Psoas muscle (tissue), 8 donors: ENCODE measurements around the gene GDF11. TPM values are rescaled to one million over a fixed set of nuclear protein-coding genes. Genes with fewer than 3 reads are reported as not detected.

Experiments
- ATAC-seq, 4 donors: fragments of 200-7000 bp; cut with Tn5 transposase; one replicate each; pipeline ENCODE4 v1.9.1; 2020; ENCODE audit warnings: moderate library complexity in 3 of 4, mild to moderate bottlenecking in 2 of 4
- DNase-seq, 2 donors: peaks; one replicate each; pipeline ENCODE4 v3.0.0-alpha.2; 2020
- H3K27ac ChIP-seq: fragments of 200-600 bp; one replicate; pipeline ENCODE4 v1.8.0; 2022
- H3K27me3 ChIP-seq, 3 donors: fragments of 200-600 bp in 1 of 3; one replicate each; pipeline versions ENCODE4 v1.6.1 to v1.8.0; 2013 to 2022; ENCODE audit warnings: low read length in 2 of 3, mild to moderate bottlenecking in 2 of 3, moderate library complexity in 1 of 3; ENCODE audit not compliant: insufficient read depth in 3 of 3
- H3K36me3 ChIP-seq, 2 donors: fragments of 200-600 bp in 1 of 2; one replicate each; pipeline versions ENCODE4 v1.6.1 to v1.8.0; 2013 to 2022; ENCODE audit warnings: low read depth in 1 of 2, mild to moderate bottlenecking in 1 of 2, moderate library complexity in 1 of 2; ENCODE audit not compliant: insufficient read depth in 1 of 2
- H3K4me1 ChIP-seq: fragments of 200-600 bp; one replicate; pipeline ENCODE4 v1.8.0; 2022
- H3K4me3 ChIP-seq: fragments of 200-600 bp; one replicate; pipeline ENCODE4 v1.8.0; 2022; ENCODE audit warnings: mild to moderate bottlenecking
- H3K9me3 ChIP-seq: fragments of 200-600 bp; one replicate; pipeline ENCODE4 v1.8.0; 2022
- CTCF ChIP-seq: fragments of 200-600 bp; IDR thresholded peaks from one replicate; pipeline ENCODE4 v1.8.0; 2022; ENCODE audit warnings: antibody characterized with exemption
- whole genome bisulfite sequencing, 3 donors: extraction: QIAGEN DNeasy Blood & Tissue Kit; methylation state at CpG; one replicate each; pipeline versions ENCODE4 v1.1.6 to v1.1.7; 2013; 5-methylcytosine and 5-hydroxymethylcytosine counted together
- intact Hi-C, 2 donors: fragments of 100-400 bp; cut with DNase I; formaldehyde crosslinking; loops; one replicate each; pipeline versions ENCODE4 v1.11.0 to v1.14.2; 2022
- polyA plus RNA-seq, 3 donors: library from polyadenylated mRNA; stranded (reverse); fragments of 200-250 nt; gene quantifications; one replicate each; pipeline ENCODE4 v1.2.3, GENCODE V29; 2013
- total RNA-seq, 4 donors: library from RNA; stranded (reverse); fragmentation: NEBNext Ultra II Directional in 2 of 4; extraction: Animal tissue kit (Norgen Biotek cat#: 25700) in 2 of 4; gene quantifications; one replicate each; pipeline versions ENCODE4 v1.2.1 to v1.2.4, GENCODE V29; 2021 to 2023
- donor health status: healthy with polysubstance abuse.
- donor health status: DM: no; HTN: no; CAD: no; lungs with moderate emphysema.
- donor health status: Bipolar disorder and iron deficiency.
- donor health status: healthy.
- donor health status: DM: yes; HTN: yes; CAD: no.
- donor health status: DM: no; HTN: no; CAD: no.
- donor health status: DM: no; HTN: no; CAD: no.
- donor health status: DM: yes; HTN: yes; CAD: no.

Gene GDF11
- total and polyA plus RNA-seq, 7 donors: 0.34 to 4.8 (median 1.4) TPM

DNA sequence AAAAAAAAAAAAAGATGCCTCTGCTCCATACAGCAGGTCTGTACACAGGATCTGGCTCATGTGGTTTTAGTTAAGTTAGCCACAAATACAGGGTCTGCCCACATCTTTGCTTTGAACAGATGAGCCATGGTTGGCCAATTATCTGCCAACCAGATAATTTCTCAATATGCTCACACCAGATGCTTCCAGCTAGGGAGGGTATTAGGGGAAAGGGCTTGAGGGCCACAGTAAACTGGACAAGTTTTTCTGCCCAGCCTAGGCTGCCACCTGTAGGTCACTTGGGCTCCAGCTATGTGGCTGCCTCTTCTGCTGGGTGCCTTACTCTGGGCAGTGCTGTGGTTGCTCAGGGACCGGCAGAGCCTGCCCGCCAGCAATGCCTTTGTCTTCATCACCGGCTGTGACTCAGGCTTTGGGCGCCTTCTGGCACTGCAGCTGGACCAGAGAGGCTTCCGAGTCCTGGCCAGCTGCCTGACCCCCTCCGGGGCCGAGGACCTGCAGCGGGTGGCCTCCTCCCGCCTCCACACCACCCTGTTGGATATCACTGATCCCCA lies 22.0 kb upstream of the GDF11 start:
- TF ChIP-seq CTCF: peak; percentile 78
- peak; percentile 90 to 96 for DNase-seq
- peak overlapping the region; percentile 92 for H3K27ac ChIP-seq
- no peaks in the 10 kb centered on the region for H3K27me3 ChIP-seq
- 7 to 21% (median 8%) methylated on average over 9 of the region's 9 CpGs for WGBS, 3 donors
- intact Hi-C loops: loop anchor here in 1 of 2 donors (1.0 to 2.0 kb wide), 2 partner anchors 16 to 40 kb away; a partner anchor contains a TSS
- peaks cover 6 to 34% of the 10 kb centered on the region in 2 donors for H3K36me3 ChIP-seq
- peaks cover 89% of the 10 kb centered on the region for H3K4me1 ChIP-seq
- peak overlapping the region; percentile 52 for H3K4me3 ChIP-seq
- H3K9me3 ChIP-seq: no peaks in the 10 kb centered on the region
- peak; percentile 71 to 75 (median 72) for ATAC-seq

GRCh38 chr12:55721601-55722213 lies 21.2 kb upstream of the GDF11 start:
- H3K27me3 ChIP-seq: no peaks in the 10 kb centered on the region
- intact Hi-C loops: loop anchor here in 1 of 2 donors (2.0 kb wide), 1 partner anchor 17 kb away; no protein-coding TSS in a partner anchor
- H3K9me3 ChIP-seq: no peaks in the 10 kb centered on the region
- H3K36me3 ChIP-seq: peaks cover 7 to 42% of the 10 kb centered on the region in 2 donors
- no peak for TF ChIP-seq CTCF
- H3K4me3 ChIP-seq: peak overlapping the region; percentile 52
- no peak for ATAC-seq
- peak; percentile 40 to 67 for DNase-seq
- H3K4me1 ChIP-seq: peaks cover 95% of the 10 kb centered on the region
- peak overlapping the region; percentile 92 for H3K27ac ChIP-seq
- 41 to 55% (median 47%) methylated on average over 14 of the region's 14 CpGs for WGBS, 3 donors

GRCh38 chr12:55722948-55723347 lies 20.0 kb upstream of the GDF11 start:
- DNase-seq: peak; percentile 13 to 59
- no peak for TF ChIP-seq CTCF
- Histone ChIP-seq H3K9me3 (no peaks in the 10 kb centered on the region), H3K27me3 (no peaks in the 10 kb centered on the region), H3K27ac (peak overlapping the region; percentile 92), H3K4me3 (peak overlapping the region; percentile 29), H3K36me3 (peaks cover 7 to 50% of the 10 kb centered on the region in 2 donors), H3K4me1 (peaks cover 94% of the 10 kb centered on the region)
- no peak for ATAC-seq
- WGBS, 3 donors: 64 to 87% (median 72%) methylated on average over 8 of the region's 8 CpGs
- intact Hi-C loops: no loop called here

DNA sequence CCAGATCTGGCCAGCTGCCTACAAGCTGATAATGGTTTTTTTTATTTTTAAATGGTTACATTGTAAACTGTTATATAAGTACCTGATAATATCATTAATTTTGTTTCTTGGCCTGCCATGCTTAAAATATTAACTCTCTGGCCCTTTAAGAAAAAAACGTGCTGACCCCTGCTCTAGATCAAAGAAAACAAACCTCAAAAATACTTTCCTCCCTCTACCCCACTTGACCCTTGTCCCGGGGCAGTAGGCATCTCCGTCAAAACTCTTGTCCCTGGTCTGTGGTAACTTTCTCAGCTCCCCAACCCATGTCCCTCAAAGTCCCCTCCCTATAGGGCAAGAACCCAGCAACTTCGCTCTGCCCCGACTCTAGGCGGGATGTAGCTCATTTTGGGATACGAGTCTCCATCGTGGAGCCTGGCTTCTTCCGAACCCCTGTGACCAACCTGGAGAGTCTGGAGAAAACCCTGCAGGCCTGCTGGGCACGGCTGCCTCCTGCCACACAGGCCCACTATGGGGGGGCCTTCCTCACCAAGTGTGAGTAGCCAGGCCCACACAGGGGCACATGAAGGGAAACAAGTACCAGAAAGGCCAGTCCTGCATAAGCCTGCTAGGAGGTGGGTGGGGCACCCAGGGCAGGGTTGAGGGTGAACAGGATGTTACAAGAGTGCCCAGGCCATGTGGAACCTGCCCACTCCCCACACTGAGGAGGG lies 19.3 kb upstream of the GDF11 start:
- peak; percentile 16 to 50 for DNase-seq
- TF ChIP-seq CTCF: no peak

More for the DNA sequence above, 19.3 kb upstream of the GDF11 start:
- no peak for ATAC-seq
- Histone ChIP-seq H3K27me3 (no peaks in the 10 kb centered on the region), H3K27ac (peak overlapping the region; percentile 92), H3K9me3 (no peaks in the 10 kb centered on the region), H3K36me3 (peaks cover 7 to 50% of the 10 kb centered on the region in 2 donors), H3K4me3 (peak overlapping the region; percentile 29), H3K4me1 (peaks cover 86% of the 10 kb centered on the region)
- intact Hi-C loops: no loop called here
- WGBS, 3 donors: 19 to 49% (median 26%) methylated on average over 10 of the region's 10 CpGs
